GM15510 (cell line): ENCODE data around the gene RBPMS2.
A peak's percentile ranks its signal among the peaks of the same experiment; 100 is the strongest.

Experiments used
- POLR2A ChIP-seq: IDR thresholded peaks from 3 replicates; pipeline ENCODE4 v1.6.1; 2011; ENCODE audit warnings: borderline replicate concordance; ENCODE audit not compliant: insufficient read length; ENCODE audit errors: extremely low read depth

RBPMS2 gene

GRCh38 chr15:64717735-64718495, 57.5 kb downstream of the RBPMS2 start:
- TF ChIP-seq POLR2A = no peak

DNA sequence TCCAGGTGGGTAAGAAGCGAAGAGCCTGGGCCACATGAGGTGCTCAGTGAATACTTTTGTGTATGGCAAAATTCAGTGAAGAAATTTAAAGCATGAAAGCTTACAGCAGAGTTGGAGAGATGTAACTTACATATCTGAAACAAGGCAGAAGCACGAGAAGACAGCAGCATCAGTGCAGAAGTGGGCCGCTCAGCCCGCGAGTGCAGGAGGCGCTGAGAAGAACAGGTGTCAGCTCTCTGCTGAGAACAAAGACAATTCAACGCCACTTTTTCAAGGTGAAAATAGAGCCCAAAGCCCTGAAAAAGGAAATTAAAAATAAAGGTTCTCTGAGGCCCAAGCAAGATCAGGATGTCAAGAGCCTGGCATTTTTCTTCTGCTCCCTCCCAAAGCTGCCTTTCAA, 58.3 kb downstream of the RBPMS2 start:
- no peak for TF ChIP-seq POLR2A

- TF ChIP-seq POLR2A = no peak
Observed at GRCh38 chr15:64716452-64716851, 58.9 kb downstream of the RBPMS2 start.

DNA sequence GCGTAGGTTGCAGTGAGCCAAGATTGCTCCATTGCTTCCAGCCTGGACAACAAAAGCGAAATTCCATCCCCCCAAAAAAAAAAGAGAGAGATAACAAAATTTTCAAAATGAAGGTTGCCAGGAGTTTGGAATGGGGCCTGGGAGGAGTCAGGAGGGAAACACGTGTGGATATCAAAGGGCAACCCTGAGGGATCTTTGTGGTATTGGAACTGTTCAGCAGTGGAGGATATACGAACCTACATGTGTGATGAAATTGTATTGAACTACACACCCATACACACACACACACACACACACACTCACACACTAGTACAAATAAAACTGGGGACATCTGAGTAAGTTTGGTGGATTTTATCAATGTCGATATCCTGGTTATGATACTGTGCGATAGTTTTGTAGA, 61.8 kb downstream of the RBPMS2 start:
- TF ChIP-seq POLR2A = no peak

- no peak for TF ChIP-seq POLR2A
Observed at GRCh38 chr15:64712353-64712752, 63.0 kb downstream of the RBPMS2 start.

DNA sequence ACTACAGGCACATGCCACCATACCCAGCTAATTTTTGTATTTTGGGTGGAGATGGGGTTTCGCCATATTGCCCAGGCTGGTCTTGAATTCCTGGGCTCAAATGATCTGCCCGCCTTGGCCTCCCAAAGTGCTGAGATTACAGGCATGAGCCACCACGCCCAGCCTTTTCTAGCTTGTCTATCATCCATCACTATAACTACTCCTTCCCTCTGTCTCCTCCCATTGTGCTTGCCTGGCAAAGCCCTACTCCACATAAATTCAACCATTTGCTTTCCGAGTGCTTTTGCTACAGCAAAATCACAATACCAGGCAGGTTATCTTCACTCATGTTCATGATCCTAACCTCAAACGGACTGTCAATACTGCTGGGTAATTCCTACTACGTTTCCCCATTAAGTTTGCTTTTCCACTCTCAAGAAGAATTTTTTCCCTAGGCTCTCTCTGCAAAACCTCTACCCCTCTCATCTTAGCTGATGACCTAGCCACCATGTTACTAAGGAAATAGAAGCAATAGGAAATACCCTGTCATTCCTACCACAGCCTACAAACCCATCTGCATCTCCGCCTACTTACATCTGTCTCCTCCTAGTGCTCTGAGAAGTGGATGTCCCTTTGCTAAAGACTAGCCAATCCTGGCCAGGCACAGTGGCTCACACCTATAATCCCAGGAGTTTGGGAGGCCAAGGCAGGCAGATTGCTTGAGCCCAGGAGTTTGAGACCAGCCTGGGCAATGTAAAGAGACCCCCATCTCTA, 64.5 kb downstream of the RBPMS2 start:
- TF ChIP-seq POLR2A = no peak

DNA sequence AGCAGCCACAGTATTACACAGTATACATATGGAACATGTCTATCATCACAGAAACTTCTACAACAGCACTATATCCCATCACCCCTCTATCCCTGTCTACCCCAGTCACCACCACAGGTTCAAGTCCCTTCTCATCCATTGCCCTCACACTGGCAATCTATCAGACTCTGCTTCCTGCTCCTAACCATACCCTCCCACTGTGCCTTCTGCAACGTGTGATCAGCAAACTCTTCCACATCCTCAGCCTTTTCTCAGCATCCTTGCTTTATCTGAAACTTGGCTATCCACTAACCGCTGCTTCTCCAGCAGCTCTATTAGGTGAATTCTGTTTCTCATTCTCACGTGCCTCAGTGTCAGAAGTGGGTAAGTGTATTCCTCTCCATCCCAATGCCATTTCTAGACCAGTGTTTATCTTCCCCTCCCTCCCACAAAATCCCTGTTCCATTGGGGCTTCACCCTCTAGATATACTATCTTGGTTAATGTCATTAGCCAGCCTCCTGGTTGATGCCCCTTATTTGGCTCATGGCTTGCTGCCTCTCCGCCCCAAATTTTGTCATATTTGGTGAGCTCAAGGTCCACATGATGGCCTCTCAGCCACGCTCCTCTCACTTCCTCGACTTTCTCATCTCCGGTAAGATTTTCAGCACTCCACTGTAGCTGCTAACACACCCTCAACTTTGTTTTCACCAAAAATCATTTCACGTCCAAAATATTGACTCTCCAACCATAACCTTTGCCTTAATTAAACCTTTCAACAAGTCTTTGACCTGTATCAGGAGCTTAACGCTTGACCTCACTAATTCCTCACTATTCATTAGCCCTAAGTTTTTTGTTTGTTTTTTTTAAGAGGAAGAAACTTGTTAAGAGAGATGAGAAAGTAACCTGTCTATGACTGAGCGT, 69.1 kb downstream of the RBPMS2 start:
- no peak for TF ChIP-seq POLR2A

DNA sequence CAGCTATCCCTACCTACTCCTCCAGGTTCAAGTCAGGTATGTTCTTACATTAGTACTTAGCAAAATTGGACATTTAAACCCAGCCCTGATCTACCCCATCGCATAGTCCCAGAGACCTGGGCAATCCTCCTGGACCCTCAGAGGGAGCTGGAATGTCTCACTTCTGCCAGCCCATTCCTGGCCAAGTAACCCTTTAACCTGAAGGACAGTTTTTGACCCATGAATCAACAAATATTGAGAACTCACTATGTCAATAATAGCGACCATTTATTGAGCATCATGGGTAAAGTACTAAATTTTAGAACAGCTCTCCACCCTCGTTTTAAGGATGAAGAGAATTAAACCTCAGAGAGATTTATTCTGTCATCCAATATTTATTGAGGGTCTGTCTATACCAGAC, 70.4 kb downstream of the RBPMS2 start:
- no peak for TF ChIP-seq POLR2A

DNA sequence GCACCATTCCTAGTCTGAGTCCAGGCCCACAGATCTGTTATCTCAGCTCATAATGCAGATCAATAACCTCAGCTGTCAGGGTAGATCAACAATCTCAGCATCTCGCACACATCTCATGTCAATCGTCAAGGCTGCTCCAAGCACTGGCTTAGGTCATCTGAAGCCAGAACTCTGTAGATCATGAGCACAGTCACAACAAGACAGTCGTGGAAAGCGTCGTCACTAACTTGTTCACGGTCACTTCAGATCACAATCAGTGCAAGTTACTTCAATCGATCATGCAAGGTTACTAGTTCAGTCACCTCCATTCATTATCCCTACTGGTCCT, 71.8 kb downstream of the RBPMS2 start:
- TF ChIP-seq POLR2A = no peak

- TF ChIP-seq POLR2A = peak; percentile 89
Observed at GRCh38 chr15:64702816-64703631, 72.4 kb downstream of the RBPMS2 start.

- TF ChIP-seq POLR2A = no peak
Observed at GRCh38 chr15:64701482-64702184, 73.8 kb downstream of the RBPMS2 start.

GRCh38 chr15:64701051-64701450, 74.3 kb downstream of the RBPMS2 start:
- no peak for TF ChIP-seq POLR2A

- TF ChIP-seq POLR2A = no peak
Observed at GRCh38 chr15:64699751-64700388, 75.5 kb downstream of the RBPMS2 start.

DNA sequence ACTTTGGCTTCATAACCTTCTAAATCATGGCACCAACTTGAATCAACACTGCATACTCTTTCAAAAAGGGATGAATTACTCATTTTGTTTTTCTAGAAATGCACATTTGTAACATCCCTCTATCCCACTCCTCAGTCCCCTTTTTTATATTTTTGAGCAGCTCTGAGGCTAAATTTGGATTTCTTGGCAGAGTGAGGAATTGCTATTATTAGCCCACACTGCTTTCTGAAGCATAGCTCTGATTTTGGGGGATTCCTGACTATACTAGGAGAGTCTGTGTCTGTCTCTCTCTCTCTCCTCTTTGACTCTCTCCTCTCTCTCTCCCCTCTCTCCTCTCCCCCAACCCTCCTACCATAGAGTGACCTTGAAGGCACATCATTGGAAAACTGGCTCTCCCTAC, 76.6 kb downstream of the RBPMS2 start:
- TF ChIP-seq POLR2A = no peak

GRCh38 chr15:64697911-64698369, 77.4 kb downstream of the RBPMS2 start:
- no peak for TF ChIP-seq POLR2A
